ENCODE measurements around the gene EZH1.

- TF ChIP-seq CTCF (IDR thresholded peaks at IDR 0.05) (no peak), POLR2A (IDR thresholded peaks at IDR 0.05) (no peak)
Measured at GRCh38 chr17:42686520-42687128, 58.2 kb downstream of the EZH1 start.
